Tibial artery (tissue), 4 donors: ENCODE measurements around the gene ATP6AP1.
A peak's percentile ranks its signal among the peaks of the same experiment; 100 is the strongest.

Source experiments
- DNase-seq, 2 donors: peaks; one replicate each; pipeline ENCODE4 v3.0.0-alpha.2; 2019
- H3K27ac ChIP-seq, 2 donors: fragments of 200-600 bp; sonication (generic) in 1 of 2; 1 replicate in 1 of 2; 2 replicates in 1 of 2; pipeline ENCODE4 v1.5.1; 2018 to 2019; ENCODE audit warnings: mild to moderate bottlenecking in 1 of 2
- H3K27me3 ChIP-seq, 2 donors: fragments of 200-600 bp; sonication (generic) in 1 of 2; one replicate each; pipeline versions ENCODE4 v1.5.1 to v1.6.0; 2016 to 2019
- H3K36me3 ChIP-seq, 3 donors: fragments of 200-600 bp; sonication (generic) in 2 of 3; one replicate each; pipeline ENCODE4 v1.5.1; 2016 to 2019; ENCODE audit warnings: mild to moderate bottlenecking in 2 of 3
- H3K4me1 ChIP-seq, 4 donors: fragments of 200-600 bp; sonication (generic) in 2 of 4; 1 replicate in 3 of 4; 2 replicates in 1 of 4; pipeline ENCODE4 v1.5.1; 2016 to 2019
- H3K4me3 ChIP-seq, 2 donors: fragments of 200-600 bp; sonication (generic) in 1 of 2; 1 replicate in 1 of 2; 2 replicates in 1 of 2; pipeline ENCODE4 v1.5.1; 2018 to 2019; ENCODE audit warnings: mild to moderate bottlenecking in 2 of 2
- H3K9me3 ChIP-seq, 3 donors: fragments of 200-600 bp; sonication (generic) in 1 of 3; one replicate each; pipeline ENCODE4 v1.5.1; 2016 to 2019
- intact Hi-C: fragments of 100-400 bp; cut with DNase I; formaldehyde crosslinking; loops from one replicate; pipeline ENCODE4 v1.15.0; 2023; ENCODE audit warnings: low total_unique reads
- TF ChIP-seq, protein P1 (sequence below), 2 experiments: fragments of 200-600 bp in 1 of 2; fragments of 450-650 bp in 1 of 2; IDR thresholded peaks; one replicate each; pipeline ENCODE4 v1.5.1; 2017 to 2019; ENCODE audit warnings: antibody characterized with exemption in 2 of 2, mild to moderate bottlenecking in 1 of 2, moderate library complexity in 1 of 2

Gene ATP6AP1

GRCh38 chrX:154452823-154453222, 24.3 kb downstream of the ATP6AP1 start:
- DNase-seq = no peak
- TF ChIP-seq, protein P1, sequence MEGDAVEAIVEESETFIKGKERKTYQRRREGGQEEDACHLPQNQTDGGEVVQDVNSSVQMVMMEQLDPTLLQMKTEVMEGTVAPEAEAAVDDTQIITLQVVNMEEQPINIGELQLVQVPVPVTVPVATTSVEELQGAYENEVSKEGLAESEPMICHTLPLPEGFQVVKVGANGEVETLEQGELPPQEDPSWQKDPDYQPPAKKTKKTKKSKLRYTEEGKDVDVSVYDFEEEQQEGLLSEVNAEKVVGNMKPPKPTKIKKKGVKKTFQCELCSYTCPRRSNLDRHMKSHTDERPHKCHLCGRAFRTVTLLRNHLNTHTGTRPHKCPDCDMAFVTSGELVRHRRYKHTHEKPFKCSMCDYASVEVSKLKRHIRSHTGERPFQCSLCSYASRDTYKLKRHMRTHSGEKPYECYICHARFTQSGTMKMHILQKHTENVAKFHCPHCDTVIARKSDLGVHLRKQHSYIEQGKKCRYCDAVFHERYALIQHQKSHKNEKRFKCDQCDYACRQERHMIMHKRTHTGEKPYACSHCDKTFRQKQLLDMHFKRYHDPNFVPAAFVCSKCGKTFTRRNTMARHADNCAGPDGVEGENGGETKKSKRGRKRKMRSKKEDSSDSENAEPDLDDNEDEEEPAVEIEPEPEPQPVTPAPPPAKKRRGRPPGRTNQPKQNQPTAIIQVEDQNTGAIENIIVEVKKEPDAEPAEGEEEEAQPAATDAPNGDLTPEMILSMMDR (IDR thresholded peaks at IDR 0.05) = no peak
- H3K4me1 ChIP-seq = no peaks in the 10 kb centered on the region
- intact Hi-C loops = no loop called here
- H3K4me3 ChIP-seq = no peak overlapping the region
- H3K27me3 ChIP-seq = no peaks in the 10 kb centered on the region
- no peaks in the 10 kb centered on the region for H3K9me3 ChIP-seq
- H3K27ac ChIP-seq = no peak overlapping the region
- H3K36me3 ChIP-seq = peaks cover 12 to 30% (median 19%) of the 10 kb centered on the region in 3 donors

GRCh38 chrX:154457491-154458115, 29.1 kb downstream of the ATP6AP1 start:
- H3K27me3 ChIP-seq = no peaks in the 10 kb centered on the region
- TF ChIP-seq, protein P1 (IDR thresholded peaks at IDR 0.05) = no peak
- H3K9me3 ChIP-seq = no peaks in the 10 kb centered on the region
- DNase-seq = no peak
- H3K36me3 ChIP-seq = peaks cover 0 to 17% (median 0%) of the 10 kb centered on the region in 3 donors
- H3K27ac ChIP-seq = peak overlapping the region; percentile 79 to 90
- intact Hi-C loops = no loop called here
- peaks cover 0 to 16% (median 12%) of the 10 kb centered on the region in 4 donors for H3K4me1 ChIP-seq
- H3K4me3 ChIP-seq = peak overlapping the region; percentile 72 to 78

DNA sequence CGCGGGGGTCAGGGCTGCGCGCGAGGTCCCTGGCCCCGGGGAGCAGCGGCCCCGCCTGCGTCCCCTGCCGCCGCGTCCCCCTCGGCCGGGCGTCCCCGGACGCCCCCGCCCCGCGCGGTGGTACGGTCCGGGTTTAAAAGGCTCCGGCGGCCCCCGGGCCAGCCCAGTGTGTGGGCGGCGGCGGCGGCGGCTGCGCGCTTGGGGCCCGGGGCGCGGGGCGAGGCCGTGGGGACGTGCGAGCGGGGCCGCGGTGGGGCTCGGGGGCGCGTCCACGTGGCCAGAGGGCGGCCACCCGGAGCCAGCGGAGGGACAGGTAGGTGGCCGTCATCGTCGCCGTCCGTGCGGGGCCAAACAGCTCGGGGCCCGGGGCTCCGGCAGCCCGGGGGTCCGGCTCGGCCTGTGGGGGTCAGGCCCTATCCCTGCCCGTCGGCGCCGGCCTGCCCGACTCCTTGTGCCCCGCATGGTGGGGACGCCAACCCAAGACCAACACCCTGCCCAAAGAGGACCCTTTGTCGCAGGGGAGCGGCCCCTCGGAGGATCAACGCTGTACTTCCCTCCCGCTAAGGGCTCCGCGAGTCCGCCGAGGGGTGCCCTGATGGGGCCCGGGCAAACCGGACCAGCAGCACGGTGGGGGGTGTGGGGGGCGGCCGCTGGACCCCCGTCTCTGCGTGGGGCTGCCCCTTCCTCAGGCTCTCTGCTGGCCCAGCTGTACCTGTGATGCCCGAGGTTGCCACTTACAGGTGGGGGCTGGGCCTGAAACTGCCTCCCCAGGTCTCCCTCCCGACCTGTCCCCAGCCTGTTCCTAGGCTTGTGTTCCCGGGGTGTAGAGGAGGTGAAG, 29.9 kb downstream of the ATP6AP1 start, which contains the start of gene PLXNA3:
Gene PLXNA3 (plus strand): TSS at position 166 of the 838 bp plus-strand sequence. CDS start 1,903 bp downstream, outside the sequence.
- peaks cover 0 to 22% (median 0%) of the 10 kb centered on the region in 3 donors for H3K36me3 ChIP-seq
- TF ChIP-seq, protein P1 (IDR thresholded peaks at IDR 0.05) = no peak
- peak within 1 kb of the TSS; percentile 72 to 78 for H3K4me3 ChIP-seq
- no peaks in the 10 kb centered on the region for H3K9me3 ChIP-seq
- no peaks in the 10 kb centered on the region for H3K27me3 ChIP-seq
- peaks cover 0 to 16% (median 12%) of the 10 kb centered on the region in 4 donors for H3K4me1 ChIP-seq
- peak within 1 kb of the TSS; percentile 79 to 90 for H3K27ac ChIP-seq
- no peak for DNase-seq
- intact Hi-C loops = no loop called here

DNA sequence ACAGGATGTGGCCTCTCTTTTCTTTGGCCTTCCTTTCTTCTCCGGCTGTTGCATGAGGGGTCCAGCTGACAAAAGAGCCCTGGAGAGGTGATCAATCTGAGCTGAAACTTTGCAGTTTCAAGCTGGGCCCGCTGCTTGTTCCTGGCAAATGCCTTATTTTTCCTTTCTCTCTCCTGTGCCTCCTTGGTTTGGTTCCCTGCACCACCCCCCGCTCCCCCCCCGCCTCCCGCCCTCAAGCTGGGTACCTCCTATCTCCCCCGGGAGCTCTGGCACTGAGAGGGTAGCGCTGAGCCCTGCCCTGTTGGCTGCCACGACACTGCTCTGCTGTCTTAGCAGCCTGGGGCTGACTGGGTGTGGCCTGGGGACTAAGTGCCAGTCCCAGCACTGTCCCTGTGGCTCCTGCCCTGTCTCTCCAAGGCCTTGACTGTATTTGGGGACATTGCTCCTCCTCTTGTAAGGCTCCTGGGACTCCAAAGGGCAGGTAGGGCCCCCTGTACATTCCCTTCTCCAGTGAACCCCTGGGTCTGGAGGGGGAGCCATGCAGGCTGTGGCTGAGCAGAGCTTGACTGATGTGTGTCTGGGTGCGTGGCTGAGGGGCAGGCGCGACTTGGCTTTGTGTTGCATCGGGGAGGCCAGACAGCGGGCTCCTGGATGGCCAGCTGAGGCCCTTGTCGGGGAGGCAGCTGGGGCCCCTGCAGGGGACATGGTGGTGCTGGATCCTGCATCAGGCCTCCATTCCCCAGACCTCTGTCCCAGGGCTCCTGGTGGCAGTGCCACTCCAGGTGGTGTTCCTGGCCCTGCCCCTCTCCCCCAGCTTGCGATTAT, 30.7 kb downstream of the ATP6AP1 start:
- H3K27ac ChIP-seq = peak overlapping the region; percentile 79 to 90
- H3K4me1 ChIP-seq = peaks cover 0 to 16% (median 12%) of the 10 kb centered on the region in 4 donors
- peak overlapping the region; percentile 72 to 78 for H3K4me3 ChIP-seq
- H3K27me3 ChIP-seq = no peaks in the 10 kb centered on the region
- peaks cover 0 to 30% (median under 1%) of the 10 kb centered on the region in 3 donors for H3K36me3 ChIP-seq
- TF ChIP-seq, protein P1 (IDR thresholded peaks at IDR 0.05) = no peak
- no peaks in the 10 kb centered on the region for H3K9me3 ChIP-seq
- intact Hi-C loops = no loop called here
- peak; percentile 41 to 88 for DNase-seq

DNA sequence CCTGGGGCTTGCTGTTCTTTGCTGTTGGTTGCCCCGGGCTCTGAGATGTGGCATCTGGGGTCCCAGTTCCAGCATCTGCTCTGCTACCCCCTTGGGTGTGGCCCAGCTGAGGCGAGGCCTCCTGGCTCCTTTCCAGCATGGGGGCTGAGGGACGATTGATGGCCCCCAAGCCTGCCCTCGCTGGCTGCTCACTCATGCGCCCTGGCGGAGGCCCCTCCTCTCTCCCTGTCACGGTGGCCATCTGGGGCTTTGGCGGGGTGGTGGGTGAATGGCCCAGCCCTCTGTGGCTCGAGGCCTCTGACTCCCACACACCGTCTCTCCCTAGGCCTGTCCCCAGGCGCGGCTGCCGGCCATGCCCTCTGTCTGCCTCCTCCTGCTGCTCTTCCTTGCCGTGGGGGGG, 31.4 kb downstream of the ATP6AP1 start:
- H3K4me3 ChIP-seq = peak overlapping the region; percentile 72 to 78
- TF ChIP-seq, protein P1 (IDR thresholded peaks at IDR 0.05) = no peak
- intact Hi-C loops = no loop called here
- no peak for DNase-seq
- peaks cover 0 to 16% (median 12%) of the 10 kb centered on the region in 4 donors for H3K4me1 ChIP-seq
- no peaks in the 10 kb centered on the region for H3K9me3 ChIP-seq
- H3K27me3 ChIP-seq = no peaks in the 10 kb centered on the region
- peak overlapping the region; percentile 79 to 90 for H3K27ac ChIP-seq
- peaks cover 3 to 37% (median 7%) of the 10 kb centered on the region in 3 donors for H3K36me3 ChIP-seq
